NCI-H524 treated with DMSO at 0.1 percent for 48 hours (cell line): Measurements from ENCODE around the gene RNASE13.
"Not testable (repeated sequence)": the region's sequence is repeated elsewhere in the genome, so short reads cannot be mapped to it uniquely, and the experiment has no call there.

Experiments
- DNase-seq: peaks from one replicate; lab custom pipeline; 2025; lab: John Stamatoyannopoulos, UW

Gene RNASE13

DNA sequence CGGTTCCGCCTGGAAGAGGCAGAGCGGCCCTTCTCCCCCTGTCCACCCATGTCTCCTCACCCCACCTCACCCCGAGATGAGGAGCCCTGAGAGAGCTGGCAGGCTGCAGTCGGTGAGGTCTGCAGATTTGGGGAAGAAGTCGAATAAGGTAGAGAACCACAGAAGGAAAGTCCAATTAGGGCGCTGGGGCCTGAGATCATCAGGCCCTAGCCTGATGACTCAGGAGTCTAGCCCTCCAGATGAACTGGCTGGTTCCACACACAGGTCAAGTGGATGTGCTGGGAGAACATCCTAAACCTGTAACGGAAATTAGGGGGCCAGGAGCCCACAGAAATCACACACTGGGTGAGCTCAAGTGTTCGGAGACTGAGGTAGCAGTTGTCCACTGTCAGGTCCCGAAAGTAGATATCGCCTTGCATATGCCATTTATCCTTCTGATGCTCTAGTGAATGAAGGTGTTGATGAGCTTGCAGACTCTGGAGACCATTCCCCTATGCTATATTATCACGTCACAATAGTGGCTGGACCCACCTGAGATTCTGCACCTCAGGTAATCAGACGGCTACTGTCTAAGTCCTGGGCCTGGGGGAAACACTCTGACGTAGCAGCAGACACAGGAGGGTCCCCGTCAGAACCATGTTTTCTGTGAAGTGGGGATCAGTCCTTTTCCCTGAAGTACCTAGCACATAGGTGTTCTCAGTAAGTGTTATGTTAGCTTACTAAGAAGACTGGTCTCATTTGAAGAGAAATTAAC lies 45.7 kb downstream of the RNASE13 start:
- DNase-seq = no peak

DNA sequence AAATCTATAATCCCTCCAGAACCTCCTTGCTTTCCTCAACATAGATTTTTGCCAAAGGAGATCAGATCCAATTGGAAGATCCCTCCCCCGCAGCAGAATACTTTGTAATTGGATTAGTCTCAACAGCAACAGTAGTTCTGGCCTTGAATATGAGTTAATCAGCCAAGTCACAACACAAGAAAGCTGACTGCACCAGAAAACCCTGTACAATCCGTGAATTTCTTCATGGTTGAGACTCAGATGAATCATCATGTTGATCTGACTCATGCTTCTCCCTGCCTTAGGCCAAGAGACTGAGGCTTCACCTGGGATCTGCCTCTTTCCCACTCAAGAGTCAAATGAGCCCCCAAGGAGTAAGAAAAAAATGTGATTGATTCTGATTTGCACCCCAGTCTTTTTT lies 47.8 kb downstream of the RNASE13 start:
- DNase-seq = no peak

DNA sequence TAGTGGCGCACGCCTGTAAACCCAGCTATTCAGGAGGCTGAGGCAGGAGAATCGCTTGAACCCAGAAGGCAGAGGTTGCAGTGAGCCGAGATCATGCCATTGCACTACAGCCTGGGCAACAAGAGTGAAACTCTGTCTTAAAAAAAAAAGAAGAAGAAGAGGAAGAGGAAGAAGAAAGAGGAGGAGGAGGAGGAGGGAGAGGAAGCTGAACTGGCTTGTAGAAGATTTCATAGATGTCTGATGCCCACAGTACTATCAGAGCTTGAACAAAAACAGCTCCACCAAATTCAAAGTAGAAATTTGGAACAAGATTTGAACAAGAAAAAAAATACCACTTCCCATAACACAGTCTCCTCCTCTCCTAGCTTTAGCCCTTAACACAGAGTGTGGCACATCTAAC lies 49.0 kb downstream of the RNASE13 start:
- not testable (repeated sequence) for DNase-seq
